ENCODE data around the gene CBR1.

CBR1 gene

DNA sequence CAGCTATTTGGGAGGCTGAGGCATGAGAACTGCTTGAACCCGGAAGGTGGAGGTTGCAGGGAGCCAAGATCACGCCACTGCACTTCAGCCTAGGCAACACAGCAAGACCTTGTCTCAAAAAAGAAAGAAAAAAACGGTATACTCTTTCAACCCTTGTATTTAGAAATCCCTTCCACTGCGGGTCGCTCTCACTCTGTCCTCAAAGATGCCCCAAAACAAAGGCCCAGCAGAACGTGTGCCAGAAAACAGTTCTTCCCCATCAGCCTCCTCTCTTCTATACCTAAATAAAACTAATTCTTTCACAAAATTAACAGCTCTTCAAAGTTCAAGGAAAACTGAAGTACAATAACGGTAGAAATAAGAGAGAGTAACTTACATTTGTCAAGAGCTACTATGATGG is 22.7 kb upstream of the CBR1 start:
- DNase-seq = peak in 3 of 58 donors; percentile 7 to 9 (median 8)

GRCh38 chr21:36048357-36048756 is 21.5 kb upstream of the CBR1 start:
- no peak for DNase-seq

- DNase-seq = no peak
Measured at GRCh38 chr21:36052860-36053714, 16.7 kb upstream of the CBR1 start.

- no peak for DNase-seq
Measured at GRCh38 chr21:36053715-36054062, 16.1 kb upstream of the CBR1 start.

- no peak for DNase-seq
Measured at GRCh38 chr21:36055551-36055950, 14.3 kb upstream of the CBR1 start.

GRCh38 chr21:36059823-36060158 is 10.0 kb upstream of the CBR1 start:
- peak in 21 of 58 donors; percentile 28 to 84 (median 58) for DNase-seq

- DNase-seq = peak; percentile 61 to 99 (median 92)
Measured at GRCh38 chr21:36060159-36060921, 9.5 kb upstream of the CBR1 start, which contains the start of gene SETD4. TSS of gene SETD4 (minus strand) at chr21:36060526. CDS start at chr21:36058888, 1,638 bp downstream.

GRCh38 chr21:36061445-36061844 is 8.4 kb upstream of the CBR1 start:
- DNase-seq = no peak

- DNase-seq = no peak
Measured at GRCh38 chr21:36063375-36064084, 6.3 kb upstream of the CBR1 start.

DNA sequence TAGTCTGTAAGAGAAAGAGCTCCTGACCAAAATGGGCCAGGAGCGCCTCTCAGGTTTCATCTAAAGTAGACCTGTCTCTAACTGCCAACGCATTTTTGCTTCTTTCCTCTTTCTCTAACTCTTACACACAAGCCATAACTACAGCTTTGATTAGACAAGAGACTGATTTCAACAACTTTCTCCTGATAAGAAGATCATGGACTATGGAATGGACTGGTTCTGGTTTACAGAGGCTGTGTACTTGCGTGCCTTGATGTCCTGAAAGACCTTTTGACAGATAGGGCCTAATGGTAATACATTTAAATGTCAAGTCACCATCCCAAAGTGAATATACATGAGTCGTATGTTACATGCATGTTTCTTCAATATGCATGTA is 5.8 kb upstream of the CBR1 start:
- no peak for DNase-seq

- no peak for DNase-seq
Measured at GRCh38 chr21:36065497-36066036, 4.3 kb upstream of the CBR1 start.

DNA sequence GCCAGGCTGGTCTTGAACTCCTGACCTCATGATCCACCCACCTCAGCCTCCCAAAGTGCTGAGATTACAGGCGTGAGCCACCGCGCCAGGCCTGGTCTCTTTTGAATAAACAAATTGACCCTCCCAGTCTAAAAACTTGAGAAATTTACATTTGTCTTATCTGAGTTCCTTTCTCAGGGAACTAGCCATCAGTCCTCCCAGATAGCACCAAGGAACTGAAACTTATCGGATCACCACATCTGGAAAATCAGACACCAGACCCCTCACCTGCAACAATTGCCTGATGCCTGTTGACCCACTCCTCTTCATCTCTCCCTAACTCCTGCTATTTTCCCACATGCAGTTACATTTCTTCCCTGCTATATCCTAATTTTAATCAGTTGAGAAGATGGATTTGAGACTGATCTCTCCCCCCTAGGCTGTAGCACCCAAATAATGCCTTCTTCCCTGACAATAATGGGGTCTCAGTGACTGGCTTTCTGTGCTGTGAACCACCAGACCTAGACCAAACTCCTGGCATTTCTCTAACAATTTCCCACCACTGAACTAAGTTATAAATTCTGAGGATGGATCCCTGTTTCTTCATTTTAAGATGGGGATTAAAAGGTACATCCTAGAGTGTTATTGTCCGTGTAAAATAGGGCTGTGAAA is 951 bp upstream of the CBR1 start:
- DNase-seq = no peak

DNA sequence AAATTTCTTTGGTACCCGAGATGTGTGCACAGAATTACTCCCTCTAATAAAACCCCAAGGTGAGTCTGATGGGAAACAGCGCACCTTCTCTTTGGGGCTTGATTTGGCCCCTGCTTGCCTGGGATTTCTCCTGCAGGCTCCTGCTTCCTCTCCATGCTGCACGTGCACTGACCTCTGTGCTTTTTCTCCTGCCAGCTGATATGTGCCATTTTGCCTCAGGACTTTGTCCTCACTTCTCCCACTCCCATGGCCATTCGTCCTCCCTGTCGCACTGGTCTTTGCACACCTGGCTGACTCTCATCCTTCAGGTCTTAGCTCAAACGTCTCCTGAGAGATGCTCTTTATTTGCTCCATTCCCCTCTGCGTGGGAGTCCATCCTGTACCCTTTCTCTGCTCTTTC is 1.2 kb downstream of the CBR1 start:
- no peak for DNase-seq

DNA sequence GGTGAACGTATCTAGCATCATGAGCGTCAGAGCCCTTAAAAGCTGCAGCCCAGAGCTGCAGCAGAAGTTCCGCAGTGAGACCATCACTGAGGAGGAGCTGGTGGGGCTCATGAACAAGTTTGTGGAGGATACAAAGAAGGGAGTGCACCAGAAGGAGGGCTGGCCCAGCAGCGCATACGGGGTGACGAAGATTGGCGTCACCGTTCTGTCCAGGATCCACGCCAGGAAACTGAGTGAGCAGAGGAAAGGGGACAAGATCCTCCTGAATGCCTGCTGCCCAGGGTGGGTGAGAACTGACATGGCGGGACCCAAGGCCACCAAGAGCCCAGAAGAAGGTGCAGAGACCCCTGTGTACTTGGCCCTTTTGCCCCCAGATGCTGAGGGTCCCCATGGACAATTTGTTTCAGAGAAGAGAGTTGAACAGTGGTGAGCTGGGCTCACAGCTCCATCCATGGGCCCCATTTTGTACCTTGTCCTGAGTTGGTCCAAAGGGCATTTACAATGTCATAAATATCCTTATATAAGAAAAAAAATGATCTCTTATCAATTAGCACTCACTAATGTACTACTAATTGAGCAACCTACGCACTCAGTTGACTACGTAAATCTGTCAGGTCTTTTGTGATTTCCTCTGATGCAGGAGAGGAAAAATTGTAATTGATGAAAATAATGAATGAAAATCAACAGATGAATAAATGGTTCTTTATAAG is 2.8 kb downstream of the CBR1 start:
- peak in 6 of 58 donors; percentile 5 to 46 (median 30) for DNase-seq

DNA sequence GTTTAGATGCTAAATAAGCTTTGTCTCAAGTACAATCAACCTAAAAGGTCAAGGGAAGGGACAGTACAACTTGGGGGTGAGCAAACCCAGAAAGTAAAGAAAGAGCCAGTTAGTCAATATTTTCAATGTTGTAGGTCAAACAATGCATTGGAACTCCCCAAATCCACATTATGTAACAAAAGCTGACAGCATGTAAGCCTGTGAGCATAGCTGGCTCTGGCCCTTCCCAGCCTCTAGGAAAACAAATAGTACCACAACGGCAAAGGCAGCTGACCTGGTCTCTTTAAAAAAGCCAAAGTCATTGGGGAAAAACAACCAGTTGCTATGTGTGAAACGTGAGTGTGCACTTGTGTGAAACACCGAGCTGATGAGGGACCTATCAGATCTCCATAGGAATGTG is 3.4 kb downstream of the CBR1 start:
- peak in 12 of 58 donors; percentile 3 to 36 (median 22) for DNase-seq

DNA sequence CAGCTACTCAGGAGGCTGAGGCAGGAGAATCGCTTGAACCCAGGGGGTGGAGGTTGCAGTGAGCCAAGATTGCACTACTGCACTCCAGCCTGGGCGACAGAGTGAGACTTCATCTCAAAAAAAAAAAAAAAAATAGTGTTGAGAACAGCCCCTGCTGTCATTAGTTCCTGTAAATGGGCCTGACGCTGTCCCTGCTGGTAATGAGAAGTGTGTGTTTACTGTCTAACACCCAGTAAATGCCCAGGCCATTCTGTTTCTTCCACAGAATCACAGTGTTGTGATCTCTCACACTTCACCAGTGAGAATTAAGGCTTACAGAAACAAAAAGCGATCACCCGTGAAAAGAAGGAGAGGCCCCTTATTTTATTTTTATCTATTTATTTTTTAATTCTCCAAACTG is 4.1 kb downstream of the CBR1 start:
- peak in 3 of 58 donors; percentile 14 to 27 (median 16) for DNase-seq

DNA sequence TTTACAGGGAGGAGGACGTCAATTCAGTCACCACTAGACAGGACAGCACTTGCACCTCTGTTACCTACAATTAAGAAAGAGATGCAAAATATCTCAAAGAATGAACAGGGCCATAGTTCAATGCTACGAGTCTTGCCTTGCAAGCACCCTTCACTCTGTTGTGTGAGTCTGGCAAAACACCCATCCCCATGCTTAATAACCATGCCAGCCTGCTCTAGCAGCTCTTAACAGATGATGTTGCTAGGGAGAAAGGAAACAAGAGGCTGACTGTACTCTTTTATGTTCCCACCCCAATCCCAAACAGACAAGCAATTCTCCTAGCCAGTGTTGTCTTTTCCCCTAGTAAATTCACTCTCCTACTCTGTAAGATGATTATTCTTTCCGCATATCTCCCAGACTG is 5.3 kb downstream of the CBR1 start:
- DNase-seq = peak in 47 of 58 donors; percentile 7 to 86 (median 50)

GRCh38 chr21:36075953-36076352 is 6.1 kb downstream of the CBR1 start:
- no peak for DNase-seq

GRCh38 chr21:36076878-36077655 is 7.2 kb downstream of the CBR1 start:
- DNase-seq = no peak

DNA sequence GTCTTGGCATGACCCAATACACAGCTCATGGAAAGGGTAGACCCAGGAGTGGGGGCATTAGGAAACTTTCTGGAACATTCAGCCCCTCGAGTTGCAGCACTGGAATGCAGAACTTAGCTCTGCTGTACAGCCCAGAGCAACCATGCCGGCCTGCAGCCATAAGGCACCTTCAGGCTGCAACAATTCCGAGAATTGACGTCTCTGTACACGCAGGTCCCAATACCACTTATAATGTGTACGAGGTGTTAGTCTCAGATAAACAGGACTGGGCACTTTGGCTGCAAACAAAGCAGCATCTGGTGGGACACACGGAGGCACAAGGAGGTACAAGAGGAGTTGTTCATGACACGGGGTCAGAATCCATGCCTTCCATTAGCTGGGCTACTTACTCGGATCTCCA is 7.9 kb downstream of the CBR1 start:
- DNase-seq = no peak
